GM19397 (cell line): ENCODE results near the gene CUX1.
"Not testable (repeated sequence)": the region's sequence is repeated elsewhere in the genome, so short reads cannot be mapped to it uniquely, and the experiment has no call there.

Experiments
- ATAC-seq: cut with Tn5 transposase; IDR thresholded peaks from one replicate; pipeline ENCODE4 v1.9.1; 2021; ENCODE audit warnings: mild to moderate bottlenecking, moderate library complexity; ENCODE audit not compliant: unreplicated experiment

Gene CUX1

GRCh38 chr7:102292813-102293798 is 475.7 kb downstream of the CUX1 start:
- no peak for ATAC-seq

GRCh38 chr7:102294589-102294988 is 477.2 kb downstream of the CUX1 start:
- no peak for ATAC-seq

- no peak for ATAC-seq
Measured at GRCh38 chr7:102295346-102296178, 478.1 kb downstream of the CUX1 start.

- ATAC-seq = no peak
Measured at GRCh38 chr7:102296179-102296438, 478.7 kb downstream of the CUX1 start.

- no peak for ATAC-seq
Measured at GRCh38 chr7:102296514-102296913, 479.1 kb downstream of the CUX1 start.

- no peak for ATAC-seq
Measured at GRCh38 chr7:102297487-102298218, 480.2 kb downstream of the CUX1 start.

- ATAC-seq = no peak
Measured at GRCh38 chr7:102300643-102301221, 483.3 kb downstream of the CUX1 start.

- not testable (repeated sequence) for ATAC-seq
Measured at GRCh38 chr7:102301367-102301766, 483.9 kb downstream of the CUX1 start.

GRCh38 chr7:102302025-102302424 is 484.6 kb downstream of the CUX1 start:
- no peak for ATAC-seq

GRCh38 chr7:102303669-102304422 is 486.4 kb downstream of the CUX1 start:
- no peak for ATAC-seq

GRCh38 chr7:102304668-102305067 is 487.2 kb downstream of the CUX1 start:
- no peak for ATAC-seq

- peak; percentile 36 for ATAC-seq
Measured at GRCh38 chr7:102305414-102306268, 488.2 kb downstream of the CUX1 start.

GRCh38 chr7:102306916-102307677 is 489.7 kb downstream of the CUX1 start:
- ATAC-seq = peak; percentile 70

GRCh38 chr7:102310414-102310815 is 493.0 kb downstream of the CUX1 start:
- ATAC-seq = no peak

- no peak for ATAC-seq
Measured at GRCh38 chr7:102312317-102312716, 494.9 kb downstream of the CUX1 start.

- no peak for ATAC-seq
Measured at GRCh38 chr7:102313997-102314780, 496.8 kb downstream of the CUX1 start.

- no peak for ATAC-seq
Measured at GRCh38 chr7:102317231-102318059, 500.0 kb downstream of the CUX1 start.
